Measurements from ENCODE around the gene EHMT2.

EHMT2 gene

DNA sequence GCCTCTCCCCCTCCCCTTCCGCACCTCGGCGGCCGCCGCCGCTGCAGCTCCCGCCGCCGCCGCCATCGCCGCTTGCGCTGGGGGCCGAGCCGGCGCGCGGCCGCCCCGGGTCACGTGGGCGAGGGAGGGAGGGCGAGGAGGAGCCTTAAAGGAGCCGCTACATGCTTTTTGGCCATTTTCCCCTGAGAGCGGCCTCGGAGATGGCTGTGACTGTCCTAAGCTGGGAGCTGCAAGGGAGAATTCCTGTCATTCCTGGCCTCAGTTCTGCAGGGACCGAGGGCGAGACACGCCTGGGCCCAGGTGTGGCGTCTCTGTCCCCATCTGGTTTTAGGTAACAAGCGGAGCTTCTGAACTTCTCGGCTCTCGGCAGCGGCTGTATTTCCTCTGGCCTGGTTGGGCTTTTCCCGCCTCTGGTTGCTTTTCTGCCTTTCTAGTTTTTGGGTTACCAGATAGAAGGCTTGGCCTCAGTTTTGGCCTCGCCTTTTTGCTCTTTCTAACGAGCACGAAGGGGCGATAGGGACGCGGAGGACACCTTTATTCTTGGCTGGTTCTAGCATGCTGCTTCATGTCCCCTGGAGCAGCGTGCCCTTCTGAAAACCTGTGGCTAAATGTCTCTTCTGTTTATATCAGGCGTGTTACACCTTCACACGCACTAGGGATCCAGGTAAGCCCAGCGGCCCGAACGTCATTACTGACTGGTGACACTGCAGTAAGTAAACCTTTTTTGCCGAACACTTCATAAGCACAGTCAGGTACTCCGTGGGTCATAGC lies at the start of gene EHMT2 (continued):
- TF ChIP-seq, protein P1, sequence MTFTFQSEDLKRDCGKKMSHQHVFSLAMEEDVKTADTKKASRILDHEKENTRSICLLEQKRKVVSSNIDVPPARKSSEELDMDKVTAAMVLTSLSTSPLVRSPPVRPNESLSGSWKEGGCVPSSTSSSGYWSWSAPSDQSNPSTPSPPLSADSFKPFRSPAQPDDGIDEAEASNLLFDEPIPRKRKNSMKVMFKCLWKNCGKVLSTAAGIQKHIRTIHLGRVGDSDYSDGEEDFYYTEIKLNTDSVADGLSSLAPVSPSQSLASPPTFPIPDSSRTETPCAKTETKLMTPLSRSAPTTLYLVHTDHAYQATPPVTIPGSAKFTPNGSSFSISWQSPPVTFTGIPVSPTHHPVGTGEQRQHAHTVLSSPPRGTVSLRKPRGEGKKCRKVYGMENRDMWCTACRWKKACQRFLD (tag by site-specific recombination; IDR thresholded peaks at IDR 0.05) = no peak
- TF ChIP-seq, protein P2, sequence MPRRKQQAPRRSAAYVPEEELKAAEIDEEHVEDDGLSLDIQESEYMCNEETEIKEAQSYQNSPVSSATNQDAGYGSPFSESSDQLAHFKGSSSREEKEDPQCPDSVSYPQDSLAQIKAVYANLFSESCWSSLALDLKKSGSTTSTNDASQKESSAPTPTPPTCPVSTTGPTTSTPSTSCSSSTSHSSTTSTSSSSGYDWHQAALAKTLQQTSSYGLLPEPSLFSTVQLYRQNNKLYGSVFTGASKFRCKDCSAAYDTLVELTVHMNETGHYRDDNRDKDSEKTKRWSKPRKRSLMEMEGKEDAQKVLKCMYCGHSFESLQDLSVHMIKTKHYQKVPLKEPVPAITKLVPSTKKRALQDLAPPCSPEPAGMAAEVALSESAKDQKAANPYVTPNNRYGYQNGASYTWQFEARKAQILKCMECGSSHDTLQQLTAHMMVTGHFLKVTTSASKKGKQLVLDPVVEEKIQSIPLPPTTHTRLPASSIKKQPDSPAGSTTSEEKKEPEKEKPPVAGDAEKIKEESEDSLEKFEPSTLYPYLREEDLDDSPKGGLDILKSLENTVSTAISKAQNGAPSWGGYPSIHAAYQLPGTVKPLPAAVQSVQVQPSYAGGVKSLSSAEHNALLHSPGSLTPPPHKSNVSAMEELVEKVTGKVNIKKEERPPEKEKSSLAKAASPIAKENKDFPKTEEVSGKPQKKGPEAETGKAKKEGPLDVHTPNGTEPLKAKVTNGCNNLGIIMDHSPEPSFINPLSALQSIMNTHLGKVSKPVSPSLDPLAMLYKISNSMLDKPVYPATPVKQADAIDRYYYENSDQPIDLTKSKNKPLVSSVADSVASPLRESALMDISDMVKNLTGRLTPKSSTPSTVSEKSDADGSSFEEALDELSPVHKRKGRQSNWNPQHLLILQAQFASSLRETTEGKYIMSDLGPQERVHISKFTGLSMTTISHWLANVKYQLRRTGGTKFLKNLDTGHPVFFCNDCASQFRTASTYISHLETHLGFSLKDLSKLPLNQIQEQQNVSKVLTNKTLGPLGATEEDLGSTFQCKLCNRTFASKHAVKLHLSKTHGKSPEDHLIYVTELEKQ (tag by site-specific recombination; IDR thresholded peaks at IDR 0.05; ENCODE audit: borderline replicate concordance) = no peak
- no peak for TF ChIP-seq ZNF239 (tag by site-specific recombination; IDR thresholded peaks at IDR 0.05)
- TF ChIP-seq ZNF530 (tag by site-specific recombination; IDR thresholded peaks at IDR 0.05; ENCODE audit: low read depth) = no peak
- TF ChIP-seq ZNF121 (tag by site-specific recombination; IDR thresholded peaks at IDR 0.05) = no peak
- TF ChIP-seq, protein P3, sequence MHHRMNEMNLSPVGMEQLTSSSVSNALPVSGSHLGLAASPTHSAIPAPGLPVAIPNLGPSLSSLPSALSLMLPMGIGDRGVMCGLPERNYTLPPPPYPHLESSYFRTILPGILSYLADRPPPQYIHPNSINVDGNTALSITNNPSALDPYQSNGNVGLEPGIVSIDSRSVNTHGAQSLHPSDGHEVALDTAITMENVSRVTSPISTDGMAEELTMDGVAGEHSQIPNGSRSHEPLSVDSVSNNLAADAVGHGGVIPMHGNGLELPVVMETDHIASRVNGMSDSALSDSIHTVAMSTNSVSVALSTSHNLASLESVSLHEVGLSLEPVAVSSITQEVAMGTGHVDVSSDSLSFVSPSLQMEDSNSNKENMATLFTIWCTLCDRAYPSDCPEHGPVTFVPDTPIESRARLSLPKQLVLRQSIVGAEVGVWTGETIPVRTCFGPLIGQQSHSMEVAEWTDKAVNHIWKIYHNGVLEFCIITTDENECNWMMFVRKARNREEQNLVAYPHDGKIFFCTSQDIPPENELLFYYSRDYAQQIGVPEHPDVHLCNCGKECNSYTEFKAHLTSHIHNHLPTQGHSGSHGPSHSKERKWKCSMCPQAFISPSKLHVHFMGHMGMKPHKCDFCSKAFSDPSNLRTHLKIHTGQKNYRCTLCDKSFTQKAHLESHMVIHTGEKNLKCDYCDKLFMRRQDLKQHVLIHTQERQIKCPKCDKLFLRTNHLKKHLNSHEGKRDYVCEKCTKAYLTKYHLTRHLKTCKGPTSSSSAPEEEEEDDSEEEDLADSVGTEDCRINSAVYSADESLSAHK (tag by site-specific recombination; IDR thresholded peaks at IDR 0.05) = no peak
- TF ChIP-seq ZNF138 (tag by site-specific recombination; IDR thresholded peaks at IDR 0.05; ENCODE audit: borderline replicate concordance) = no peak
- no peak for TF ChIP-seq SALL2 (tag by site-specific recombination; IDR thresholded peaks at IDR 0.05; ENCODE audit: borderline replicate concordance)
- no peak for TF ChIP-seq ZNF792 (tag by site-specific recombination; IDR thresholded peaks at IDR 0.05)
- TF ChIP-seq ZNF610 (tag by site-specific recombination; IDR thresholded peaks at IDR 0.05; ENCODE audit: borderline replicate concordance) = no peak
- no peak for TF ChIP-seq OSR2 (tag by site-specific recombination; IDR thresholded peaks at IDR 0.05)
- TF ChIP-seq, protein P4, sequence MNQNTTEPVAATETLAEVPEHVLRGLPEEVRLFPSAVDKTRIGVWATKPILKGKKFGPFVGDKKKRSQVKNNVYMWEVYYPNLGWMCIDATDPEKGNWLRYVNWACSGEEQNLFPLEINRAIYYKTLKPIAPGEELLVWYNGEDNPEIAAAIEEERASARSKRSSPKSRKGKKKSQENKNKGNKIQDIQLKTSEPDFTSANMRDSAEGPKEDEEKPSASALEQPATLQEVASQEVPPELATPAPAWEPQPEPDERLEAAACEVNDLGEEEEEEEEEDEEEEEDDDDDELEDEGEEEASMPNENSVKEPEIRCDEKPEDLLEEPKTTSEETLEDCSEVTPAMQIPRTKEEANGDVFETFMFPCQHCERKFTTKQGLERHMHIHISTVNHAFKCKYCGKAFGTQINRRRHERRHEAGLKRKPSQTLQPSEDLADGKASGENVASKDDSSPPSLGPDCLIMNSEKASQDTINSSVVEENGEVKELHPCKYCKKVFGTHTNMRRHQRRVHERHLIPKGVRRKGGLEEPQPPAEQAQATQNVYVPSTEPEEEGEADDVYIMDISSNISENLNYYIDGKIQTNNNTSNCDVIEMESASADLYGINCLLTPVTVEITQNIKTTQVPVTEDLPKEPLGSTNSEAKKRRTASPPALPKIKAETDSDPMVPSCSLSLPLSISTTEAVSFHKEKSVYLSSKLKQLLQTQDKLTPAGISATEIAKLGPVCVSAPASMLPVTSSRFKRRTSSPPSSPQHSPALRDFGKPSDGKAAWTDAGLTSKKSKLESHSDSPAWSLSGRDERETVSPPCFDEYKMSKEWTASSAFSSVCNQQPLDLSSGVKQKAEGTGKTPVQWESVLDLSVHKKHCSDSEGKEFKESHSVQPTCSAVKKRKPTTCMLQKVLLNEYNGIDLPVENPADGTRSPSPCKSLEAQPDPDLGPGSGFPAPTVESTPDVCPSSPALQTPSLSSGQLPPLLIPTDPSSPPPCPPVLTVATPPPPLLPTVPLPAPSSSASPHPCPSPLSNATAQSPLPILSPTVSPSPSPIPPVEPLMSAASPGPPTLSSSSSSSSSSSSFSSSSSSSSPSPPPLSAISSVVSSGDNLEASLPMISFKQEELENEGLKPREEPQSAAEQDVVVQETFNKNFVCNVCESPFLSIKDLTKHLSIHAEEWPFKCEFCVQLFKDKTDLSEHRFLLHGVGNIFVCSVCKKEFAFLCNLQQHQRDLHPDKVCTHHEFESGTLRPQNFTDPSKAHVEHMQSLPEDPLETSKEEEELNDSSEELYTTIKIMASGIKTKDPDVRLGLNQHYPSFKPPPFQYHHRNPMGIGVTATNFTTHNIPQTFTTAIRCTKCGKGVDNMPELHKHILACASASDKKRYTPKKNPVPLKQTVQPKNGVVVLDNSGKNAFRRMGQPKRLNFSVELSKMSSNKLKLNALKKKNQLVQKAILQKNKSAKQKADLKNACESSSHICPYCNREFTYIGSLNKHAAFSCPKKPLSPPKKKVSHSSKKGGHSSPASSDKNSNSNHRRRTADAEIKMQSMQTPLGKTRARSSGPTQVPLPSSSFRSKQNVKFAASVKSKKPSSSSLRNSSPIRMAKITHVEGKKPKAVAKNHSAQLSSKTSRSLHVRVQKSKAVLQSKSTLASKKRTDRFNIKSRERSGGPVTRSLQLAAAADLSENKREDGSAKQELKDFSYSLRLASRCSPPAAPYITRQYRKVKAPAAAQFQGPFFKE (tag by site-specific recombination; IDR thresholded peaks at IDR 0.05; ENCODE audit: borderline replicate concordance) = no peak
- TF ChIP-seq, protein P5, sequence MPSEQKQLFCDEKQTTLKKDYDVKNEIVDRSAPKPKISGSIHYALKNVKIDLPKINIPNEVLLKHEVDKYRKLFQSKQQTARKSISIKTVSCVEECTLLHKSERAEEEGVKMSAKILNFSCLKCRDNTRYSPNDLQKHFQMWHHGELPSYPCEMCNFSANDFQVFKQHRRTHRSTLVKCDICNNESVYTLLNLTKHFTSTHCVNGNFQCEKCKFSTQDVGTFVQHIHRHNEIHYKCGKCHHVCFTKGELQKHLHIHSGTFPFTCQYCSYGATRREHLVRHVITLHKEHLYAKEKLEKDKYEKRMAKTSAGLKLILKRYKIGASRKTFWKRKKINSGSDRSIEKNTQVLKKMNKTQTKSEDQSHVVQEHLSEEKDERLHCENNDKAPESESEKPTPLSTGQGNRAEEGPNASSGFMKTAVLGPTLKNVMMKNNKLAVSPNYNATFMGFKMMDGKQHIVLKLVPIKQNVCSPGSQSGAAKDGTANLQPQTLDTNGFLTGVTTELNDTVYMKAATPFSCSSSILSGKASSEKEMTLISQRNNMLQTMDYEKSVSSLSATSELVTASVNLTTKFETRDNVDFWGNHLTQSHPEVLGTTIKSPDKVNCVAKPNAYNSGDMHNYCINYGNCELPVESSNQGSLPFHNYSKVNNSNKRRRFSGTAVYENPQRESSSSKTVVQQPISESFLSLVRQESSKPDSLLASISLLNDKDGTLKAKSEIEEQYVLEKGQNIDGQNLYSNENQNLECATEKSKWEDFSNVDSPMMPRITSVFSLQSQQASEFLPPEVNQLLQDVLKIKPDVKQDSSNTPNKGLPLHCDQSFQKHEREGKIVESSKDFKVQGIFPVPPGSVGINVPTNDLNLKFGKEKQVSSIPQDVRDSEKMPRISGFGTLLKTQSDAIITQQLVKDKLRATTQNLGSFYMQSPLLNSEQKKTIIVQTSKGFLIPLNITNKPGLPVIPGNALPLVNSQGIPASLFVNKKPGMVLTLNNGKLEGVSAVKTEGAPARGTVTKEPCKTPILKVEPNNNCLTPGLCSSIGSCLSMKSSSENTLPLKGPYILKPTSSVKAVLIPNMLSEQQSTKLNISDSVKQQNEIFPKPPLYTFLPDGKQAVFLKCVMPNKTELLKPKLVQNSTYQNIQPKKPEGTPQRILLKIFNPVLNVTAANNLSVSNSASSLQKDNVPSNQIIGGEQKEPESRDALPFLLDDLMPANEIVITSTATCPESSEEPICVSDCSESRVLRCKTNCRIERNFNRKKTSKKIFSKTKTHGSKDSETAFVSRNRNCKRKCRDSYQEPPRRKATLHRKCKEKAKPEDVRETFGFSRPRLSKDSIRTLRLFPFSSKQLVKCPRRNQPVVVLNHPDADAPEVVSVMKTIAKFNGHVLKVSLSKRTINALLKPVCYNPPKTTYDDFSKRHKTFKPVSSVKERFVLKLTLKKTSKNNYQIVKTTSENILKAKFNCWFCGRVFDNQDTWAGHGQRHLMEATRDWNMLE (tag by site-specific recombination; conservative IDR thresholded peaks at IDR 0.05; ENCODE audit: low read depth) = no peak
- no peak for TF ChIP-seq ZNF394 (tag by site-specific recombination; IDR thresholded peaks at IDR 0.05; ENCODE audit: borderline replicate concordance)
- TF ChIP-seq, protein P6, sequence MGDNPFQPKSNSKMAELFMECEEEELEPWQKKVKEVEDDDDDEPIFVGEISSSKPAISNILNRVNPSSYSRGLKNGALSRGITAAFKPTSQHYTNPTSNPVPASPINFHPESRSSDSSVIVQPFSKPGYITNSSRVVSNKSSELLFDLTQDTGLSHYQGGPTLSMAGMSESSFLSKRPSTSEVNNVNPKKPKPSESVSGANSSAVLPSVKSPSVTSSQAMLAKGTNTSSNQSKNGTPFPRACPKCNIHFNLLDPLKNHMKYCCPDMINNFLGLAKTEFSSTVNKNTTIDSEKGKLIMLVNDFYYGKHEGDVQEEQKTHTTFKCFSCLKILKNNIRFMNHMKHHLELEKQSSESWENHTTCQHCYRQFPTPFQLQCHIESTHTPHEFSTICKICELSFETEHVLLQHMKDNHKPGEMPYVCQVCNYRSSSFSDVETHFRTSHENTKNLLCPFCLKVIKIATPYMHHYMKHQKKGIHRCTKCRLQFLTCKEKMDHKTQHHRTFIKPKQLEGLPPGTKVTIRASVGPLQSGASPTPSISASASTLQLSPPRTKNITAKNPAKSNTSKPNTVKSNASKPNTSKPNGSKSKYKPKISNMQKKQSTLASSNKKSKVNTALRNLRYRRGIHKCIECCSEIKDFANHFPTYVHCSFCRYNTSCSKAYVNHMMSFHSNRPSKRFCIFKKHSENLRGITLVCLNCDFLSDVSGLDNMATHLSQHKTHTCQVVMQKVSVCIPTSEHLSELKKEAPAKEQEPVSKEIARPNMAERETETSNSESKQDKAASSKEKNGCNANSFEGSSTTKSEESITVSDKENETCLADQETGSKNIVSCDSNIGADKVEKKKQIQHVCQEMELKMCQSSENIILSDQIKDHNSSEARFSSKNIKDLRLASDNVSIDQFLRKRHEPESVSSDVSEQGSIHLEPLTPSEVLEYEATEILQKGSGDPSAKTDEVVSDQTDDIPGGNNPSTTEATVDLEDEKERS (tag by site-specific recombination; IDR thresholded peaks at IDR 0.05) = no peak
- TF ChIP-seq GLIS2 (tag by site-specific recombination; IDR thresholded peaks at IDR 0.05) = no peak
